HCT116 (cell line): ENCODE data around the gene MED12. TPM values are rescaled to one million over a fixed set of nuclear protein-coding genes. Genes with fewer than 3 reads are reported as not detected.

Source experiments
- ATAC-seq: fragments of 200-7000 bp; cut with Tn5 transposase; 2 replicates; pipeline ENCODE4 v1.9.1; 2020; ENCODE audit warnings: mild to moderate bottlenecking, moderate library complexity
- BruUV-seq: library from RNA; stranded (reverse); fragments of 400-500 nt; replicated peaks from 2 replicates; lab custom pipeline; 2021; lab: Mats Ljungman, UMichigan
- CTCF ChIA-PET: fragments of 300-600 bp; sonication (Branson Sonifier 250); formaldehyde crosslinking; loops from one replicate; lab custom pipeline; 2021; ENCODE audit warnings: antibody characterized with exemption; lab: Charles Lee
- POLR2A ChIA-PET: fragments of 300-600, 350-600 bp; sonication (Branson Sonifier 250); formaldehyde crosslinking; loops from one replicate; lab custom pipeline; 2021; ENCODE audit warnings: antibody characterized with exemption; lab: Charles Lee
- RAD21 ChIA-PET, 2 experiments: fragments of 300-600 bp; sonication (Branson Sonifier 250); formaldehyde crosslinking; loops; one replicate each; lab custom pipeline; 2023; ENCODE audit warnings: low total read pairs in 2 of 2; ENCODE audit not compliant: uncharacterized antibody in 2 of 2, unreplicated experiment in 2 of 2, low non-redundant PET in 1 of 2; lab: Charles Lee
- DNase-seq: peaks from one replicate; pipeline ENCODE4 v3.0.0-alpha.2; 2010; ENCODE audit warnings: low read depth, low spot score
- H2AFZ ChIP-seq: fragments of 200-600 bp; shearing (Covaris generic), sonication (generic); 2 replicates; pipeline ENCODE4 v1.6.1; 2017; ENCODE audit warnings: low read depth, mixed run types, mixed read lengths, antibody characterized with exemption, low read length; ENCODE audit not compliant: poor library complexity, severe bottlenecking
- H3K27ac ChIP-seq: 2 replicates; pipeline ENCODE4 v1.5.1; 2012; ENCODE audit warnings: low read depth, low read length
- H3K27me3 ChIP-seq: fragments of 200-600 bp; sonication (generic); 2 replicates; pipeline ENCODE4 v1.6.1; 2016; ENCODE audit warnings: mixed run types, low read length, mixed read lengths; ENCODE audit not compliant: insufficient read depth
- H3K36me3 ChIP-seq, 2 experiments: fragments of 200-500 bp in 1 of 2; fragments of 200-600 bp in 1 of 2; sonication (Bioruptor generic) in 1 of 2; sonication (generic) in 1 of 2; 2 replicates each; pipeline versions ENCODE4 v1.5.1 to v1.6.1; 2014 to 2016; ENCODE audit warnings: low read length in 2 of 2, inconsistent platforms in 1 of 2, mixed read lengths in 1 of 2, mixed run types in 1 of 2; ENCODE audit not compliant: insufficient read depth in 2 of 2, control insufficient read depth in 1 of 2
- H3K4me1 ChIP-seq, 2 experiments: fragments of 200-600 bp in 1 of 2; sonication (generic) in 1 of 2; 2 replicates each; pipeline versions ENCODE4 v1.5.1 to v1.6.1; 2012 to 2017; ENCODE audit warnings: low read length in 2 of 2, inconsistent platforms in 1 of 2, mild to moderate bottlenecking in 1 of 2, mixed read lengths in 1 of 2, mixed run types in 1 of 2, moderate library complexity in 1 of 2; ENCODE audit not compliant: insufficient read depth in 2 of 2, control insufficient read depth in 1 of 2
- H3K4me2 ChIP-seq: fragments of 200-600 bp; sonication (generic); 2 replicates; pipeline ENCODE4 v1.6.1; 2017; ENCODE audit warnings: mixed run types, low read length, mixed read lengths
- H3K4me3 ChIP-seq, 2 experiments: fragments of 200-600 bp in 1 of 2; sonication (generic) in 1 of 2; replicated peaks in 1 of 2; 2 replicates each; pipeline ENCODE4 v1.5.1; 2011 to 2016; ENCODE audit warnings: low read length in 2 of 2, control low read depth in 1 of 2, low read depth in 1 of 2, mild to moderate bottlenecking in 1 of 2, mixed read lengths in 1 of 2, mixed run types in 1 of 2
- H3K79me2 ChIP-seq: fragments of 200-600 bp; sonication (generic); 2 replicates; pipeline ENCODE4 v1.6.1; 2017; ENCODE audit warnings: mild to moderate bottlenecking, mixed run types, low read length, moderate library complexity, mixed read lengths; ENCODE audit not compliant: insufficient read depth
- H3K9ac ChIP-seq: fragments of 200-600 bp; sonication (generic); 2 replicates; pipeline ENCODE4 v1.6.1; 2016; ENCODE audit warnings: low read length, mixed read lengths
- H3K9me2 ChIP-seq: fragments of 200-600 bp; sonication (generic), shearing (Covaris generic); 2 replicates; pipeline ENCODE4 v1.6.1; 2017; ENCODE audit warnings: mixed run types, mild to moderate bottlenecking, moderate library complexity; ENCODE audit not compliant: insufficient read depth
- H3K9me3 ChIP-seq, 2 experiments: fragments of 200-500 bp in 1 of 2; fragments of 200-600 bp in 1 of 2; sonication (Bioruptor generic) in 1 of 2; sonication (generic) in 1 of 2; 2 replicates each; pipeline ENCODE4 v1.6.1; 2014 to 2017; ENCODE audit warnings: low read length in 2 of 2, mixed read lengths in 2 of 2, inconsistent platforms in 1 of 2, low read depth in 1 of 2, mild to moderate bottlenecking in 1 of 2, mixed run types in 1 of 2, moderate library complexity in 1 of 2; ENCODE audit not compliant: control insufficient read depth in 1 of 2, insufficient read depth in 1 of 2
- H4K20me1 ChIP-seq: fragments of 200-600 bp; sonication (generic), shearing (Covaris generic); 2 replicates; pipeline ENCODE4 v1.6.1; 2017; ENCODE audit warnings: mixed run types, mild to moderate bottlenecking, moderate library complexity; ENCODE audit not compliant: insufficient read depth
- ELF1 ChIP-seq: IDR thresholded peaks from 2 replicates; pipeline ENCODE4 v1.6.1; 2012; ENCODE audit warnings: low read depth, borderline replicate concordance
- FOSL1 ChIP-seq: IDR thresholded peaks from 2 replicates; pipeline ENCODE4 v1.6.1; 2012; ENCODE audit warnings: low read depth
- MAX ChIP-seq: IDR thresholded peaks from 2 replicates; pipeline ENCODE4 v1.6.1; 2012
- REST ChIP-seq: IDR thresholded peaks from 2 replicates; pipeline ENCODE4 v1.6.1; 2012; ENCODE audit warnings: low read depth
- SP1 ChIP-seq: IDR thresholded peaks from 2 replicates; pipeline ENCODE4 v1.6.1; 2012; ENCODE audit warnings: low read depth
- YY1 ChIP-seq: IDR thresholded peaks from 2 replicates; pipeline ENCODE4 v1.6.1; 2011; ENCODE audit warnings: low read length, low read depth, moderate library complexity, mild to moderate bottlenecking; ENCODE audit not compliant: insufficient replicate concordance; ENCODE audit errors: extremely low read depth
- ZNF274 ChIP-seq: fragments of 200-500 bp; sonication (Bioruptor generic); IDR thresholded peaks from 2 replicates; pipeline ENCODE4 v1.6.1; 2014; ENCODE audit warnings: mild to moderate bottlenecking, low read depth, low read length, inconsistent platforms
- intact Hi-C: fragments of 100-400 bp; cut with micrococcal nuclease; formaldehyde crosslinking; loops from 2 replicates; pipeline ENCODE4 v1.10.0; 2022
- total RNA-seq: library from RNA; stranded (reverse); gene quantifications from one replicate; pipeline ENCODE4 v1.2.1, GENCODE V29; 2021; ENCODE audit not compliant: unreplicated experiment
- TF ChIP-seq, protein P1 (sequence below): IDR thresholded peaks from 2 replicates; pipeline ENCODE4 v1.6.1; 2011; ENCODE audit warnings: mild to moderate bottlenecking, low read length, moderate library complexity; ENCODE audit not compliant: insufficient replicate concordance; ENCODE audit errors: extremely low read depth

MED12 gene
- total RNA-seq, 1 experiment from 2014 or later, result 32.8 TPM

- TF ChIP-seq REST (no peak), FOSL1 (no peak)
- TF ChIP-seq, protein P1, sequence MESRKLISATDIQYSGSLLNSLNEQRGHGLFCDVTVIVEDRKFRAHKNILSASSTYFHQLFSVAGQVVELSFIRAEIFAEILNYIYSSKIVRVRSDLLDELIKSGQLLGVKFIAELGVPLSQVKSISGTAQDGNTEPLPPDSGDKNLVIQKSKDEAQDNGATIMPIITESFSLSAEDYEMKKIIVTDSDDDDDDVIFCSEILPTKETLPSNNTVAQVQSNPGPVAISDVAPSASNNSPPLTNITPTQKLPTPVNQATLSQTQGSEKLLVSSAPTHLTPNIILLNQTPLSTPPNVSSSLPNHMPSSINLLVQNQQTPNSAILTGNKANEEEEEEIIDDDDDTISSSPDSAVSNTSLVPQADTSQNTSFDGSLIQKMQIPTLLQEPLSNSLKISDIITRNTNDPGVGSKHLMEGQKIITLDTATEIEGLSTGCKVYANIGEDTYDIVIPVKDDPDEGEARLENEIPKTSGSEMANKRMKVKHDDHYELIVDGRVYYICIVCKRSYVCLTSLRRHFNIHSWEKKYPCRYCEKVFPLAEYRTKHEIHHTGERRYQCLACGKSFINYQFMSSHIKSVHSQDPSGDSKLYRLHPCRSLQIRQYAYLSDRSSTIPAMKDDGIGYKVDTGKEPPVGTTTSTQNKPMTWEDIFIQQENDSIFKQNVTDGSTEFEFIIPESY, result no peak
- TF ChIP-seq, all 23 proteins: peak for 0
Observed at GRCh38 chrX:71171110-71171801, 52.9 kb downstream of the MED12 start (continued).

DNA sequence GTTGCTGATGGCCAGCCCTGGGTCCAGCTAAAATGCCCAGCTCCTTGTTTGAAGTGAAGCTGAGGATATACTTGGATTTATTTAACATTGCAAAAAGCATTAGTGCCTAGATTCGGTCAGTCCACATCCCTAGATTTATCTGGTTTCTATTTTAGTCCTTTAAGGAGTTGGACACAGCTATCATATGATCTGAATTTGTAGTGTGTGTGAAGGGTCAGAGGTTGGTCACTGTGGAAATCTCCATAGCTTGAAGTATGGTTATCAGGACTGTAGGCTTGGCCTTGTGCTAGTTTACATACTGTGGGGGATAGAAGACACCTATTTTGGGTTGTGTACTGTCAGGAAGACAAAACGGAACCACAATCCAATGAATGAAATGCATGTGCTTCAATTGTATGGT, 55.0 kb downstream of the MED12 start:
- ATAC-seq, result no peak
- TF ChIP-seq YY1 (no peak), MAX (no peak), ELF1 (no peak), ZNF274 (no peak), REST (no peak), SP1 (no peak)
- TF ChIP-seq, protein P1, result no peak

More for the DNA sequence above, 55.0 kb downstream of the MED12 start:
- no peak overlapping the region for H3K9ac ChIP-seq
- no peaks in the 10 kb centered on the region for H4K20me1 ChIP-seq
- no peaks in the 10 kb centered on the region for H3K4me1 ChIP-seq
- DNase-seq, result no peak
- no peak overlapping the region for H3K4me2 ChIP-seq
- H3K9me3 ChIP-seq, result no peaks in the 10 kb centered on the region
- no peak overlapping the region for H3K4me3 ChIP-seq
- H3K27me3 ChIP-seq, result no peaks in the 10 kb centered on the region
- POLR2A ChIA-PET, result no interaction called here
- intact Hi-C loops, result no loop called here
- CTCF ChIA-PET, result no interaction called here
- no peaks in the 10 kb centered on the region for H3K9me2 ChIP-seq
- RAD21 ChIA-PET, result no interaction called here
- no peak overlapping the region for H3K27ac ChIP-seq
- no peaks in the 10 kb centered on the region for H3K36me3 ChIP-seq
- no TSS peak for BruUV-seq
- no peak overlapping the region for H2AFZ ChIP-seq
- H3K79me2 ChIP-seq, result no peaks in the 10 kb centered on the region
